Measurements from ENCODE around the gene ANKS3. TPM values are rescaled to one million over a fixed set of nuclear protein-coding genes. Genes with fewer than 3 reads are reported as not detected.

Gene ANKS3
- total RNA-seq, 1 experiment from 2014 or later, result 32.8 TPM

- POLR2A ChIA-PET (ENCODE audit: unreplicated experiment), result interaction anchor here (0.7 kb wide), 1 partner anchor 35 kb away, joined by 3 read pairs; the partner anchor contains the start of gene ROGDI
- peak; percentile 89 to 99 for DNase-seq
- intact Hi-C loops (cut with micrococcal nuclease; ENCODE audit: unreplicated experiment), result loop anchor here (5.0 kb wide), 1 partner anchor 190 kb away; the partner anchor contains the start of gene SEC14L5
These were observed 33.0 kb upstream of the ANKS3 start, which contains the start of gene ZNF500 for GRCh38 chr16:4766875-4767628. ZNF500 (minus strand) TSS chr16:4767162; CDS start chr16:4765978, 1,184 bp downstream.

GRCh38 chr16:4765511-4766474 lies 31.7 kb upstream of the ANKS3 start:
- intact Hi-C loops (cut with micrococcal nuclease; ENCODE audit: unreplicated experiment), result loop anchor here (5.0 kb wide), 1 partner anchor 192 kb away; the partner anchor contains the start of gene SEC14L5

More at GRCh38 chr16:4766875-4767628, 33.0 kb upstream of the ANKS3 start, which contains the start of gene ZNF500:
- TF ChIP-seq, protein P1, sequence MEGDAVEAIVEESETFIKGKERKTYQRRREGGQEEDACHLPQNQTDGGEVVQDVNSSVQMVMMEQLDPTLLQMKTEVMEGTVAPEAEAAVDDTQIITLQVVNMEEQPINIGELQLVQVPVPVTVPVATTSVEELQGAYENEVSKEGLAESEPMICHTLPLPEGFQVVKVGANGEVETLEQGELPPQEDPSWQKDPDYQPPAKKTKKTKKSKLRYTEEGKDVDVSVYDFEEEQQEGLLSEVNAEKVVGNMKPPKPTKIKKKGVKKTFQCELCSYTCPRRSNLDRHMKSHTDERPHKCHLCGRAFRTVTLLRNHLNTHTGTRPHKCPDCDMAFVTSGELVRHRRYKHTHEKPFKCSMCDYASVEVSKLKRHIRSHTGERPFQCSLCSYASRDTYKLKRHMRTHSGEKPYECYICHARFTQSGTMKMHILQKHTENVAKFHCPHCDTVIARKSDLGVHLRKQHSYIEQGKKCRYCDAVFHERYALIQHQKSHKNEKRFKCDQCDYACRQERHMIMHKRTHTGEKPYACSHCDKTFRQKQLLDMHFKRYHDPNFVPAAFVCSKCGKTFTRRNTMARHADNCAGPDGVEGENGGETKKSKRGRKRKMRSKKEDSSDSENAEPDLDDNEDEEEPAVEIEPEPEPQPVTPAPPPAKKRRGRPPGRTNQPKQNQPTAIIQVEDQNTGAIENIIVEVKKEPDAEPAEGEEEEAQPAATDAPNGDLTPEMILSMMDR (conservative IDR thresholded peaks at IDR 0.05), result no peak
- no peak for TF ChIP-seq EZH2 (IDR thresholded peaks at IDR 0.05; ENCODE audit: low read depth)
- BruUV-seq (replicated peaks), result no TSS peak
- H3K27me3 ChIP-seq (ENCODE audit: insufficient read depth, low read depth), result no peaks in the 10 kb centered on the region
- H3K27ac ChIP-seq, result peak within 1 kb of the TSS; percentile 68
- H2AFZ ChIP-seq, result peak within 1 kb of the TSS; percentile 85
- peak within 1 kb of the TSS; percentile 70 for H3K4me3 ChIP-seq
- H4K20me1 ChIP-seq (ENCODE audit: insufficient read depth), result no peaks in the 10 kb centered on the region
- peak within 1 kb of the TSS; percentile 89 for H3K4me2 ChIP-seq
- H3K36me3 ChIP-seq (ENCODE audit: low read depth), result no peaks in the 10 kb centered on the region
- H3K9me2 ChIP-seq (ENCODE audit: insufficient read depth), result no peaks in the 10 kb centered on the region
- H3K9me3 ChIP-seq (ENCODE audit: insufficient read depth, low read depth), result no peaks in the 10 kb centered on the region
- H3K4me1 ChIP-seq (replicated peaks; ENCODE audit: insufficient read depth), result peaks cover 10% of the 10 kb centered on the region
- peaks cover 17% of the 10 kb centered on the region for H3K79me2 ChIP-seq (ENCODE audit: low read depth)
- H3F3A ChIP-seq (ENCODE audit: insufficient read depth, low read depth), result peaks cover 11% of the 10 kb centered on the region; the same call in 1 of the 2 replicates
- CTCF ChIA-PET, result no interaction called here

More at GRCh38 chr16:4765511-4766474, 31.7 kb upstream of the ANKS3 start:
- POLR2A ChIA-PET (ENCODE audit: unreplicated experiment), result interaction anchor here (0.6 kb wide), 1 partner anchor 32 kb away, joined by 8 read pairs; the partner anchor contains the start of genes ANKS3 and DNAAF8
- peaks cover 11% of the 10 kb centered on the region; the same call in 1 of the 2 replicates for H3F3A ChIP-seq (ENCODE audit: insufficient read depth, low read depth)
- CTCF ChIA-PET, result interaction anchor here (0.6 kb wide), 2 partner anchors 82 to 141 kb away, joined by 3 read pairs; partner anchors contain the start of gene MGRN1
- peaks cover 10% of the 10 kb centered on the region for H3K4me1 ChIP-seq (replicated peaks; ENCODE audit: insufficient read depth)
- H3K9me2 ChIP-seq (ENCODE audit: insufficient read depth), result no peaks in the 10 kb centered on the region
- no peaks in the 10 kb centered on the region for H3K9me3 ChIP-seq (ENCODE audit: insufficient read depth, low read depth)
- H3K27me3 ChIP-seq (ENCODE audit: insufficient read depth, low read depth), result no peaks in the 10 kb centered on the region
- H3K36me3 ChIP-seq (ENCODE audit: low read depth), result no peaks in the 10 kb centered on the region
- DNase-seq, result no peak
- no TSS peak for BruUV-seq (replicated peaks)
- no peaks in the 10 kb centered on the region for H4K20me1 ChIP-seq (ENCODE audit: insufficient read depth)
- peak overlapping the region; percentile 70 for H3K4me3 ChIP-seq
- H3K27ac ChIP-seq, result no peak overlapping the region
- no peak for TF ChIP-seq EZH2 (IDR thresholded peaks at IDR 0.05; ENCODE audit: low read depth)
- TF ChIP-seq, protein P1 (conservative IDR thresholded peaks at IDR 0.05), result no peak
- peak overlapping the region; percentile 81; the same call in 1 of the 2 replicates for H2AFZ ChIP-seq
- peak overlapping the region; percentile 89 for H3K4me2 ChIP-seq
- H3K79me2 ChIP-seq (ENCODE audit: low read depth), result peaks cover 17% of the 10 kb centered on the region
